MM.1S (cell line): ENCODE measurements around the gene UTP11.
"Not testable (repeated sequence)": the region's sequence is repeated elsewhere in the genome, so short reads cannot be mapped to it uniquely, and the experiment has no call there.

ENCODE experiments used
- DNase-seq: peaks from one replicate; pipeline ENCODE4 v3.0.0-alpha.2; 2015
- H2AFZ ChIP-seq: fragments of 300-600 bp; sonication (generic); 2 replicates; pipeline ENCODE4 v1.6.0; 2016; ENCODE audit warnings: antibody characterized with exemption, low read length
- H3F3A ChIP-seq: fragments of 300-600 bp; sonication (generic); 2 replicates; pipeline ENCODE4 v1.6.1; 2016; ENCODE audit warnings: mild to moderate bottlenecking, antibody characterized with exemption, low read length, moderate library complexity, mixed read lengths; ENCODE audit not compliant: insufficient read depth
- H3K27ac ChIP-seq: fragments of 300-600 bp; sonication (generic); 2 replicates; pipeline ENCODE4 v1.5.1; 2016; ENCODE audit warnings: mild to moderate bottlenecking, low read length
- H3K27me3 ChIP-seq: fragments of 300-600 bp; sonication (generic); replicated peaks from 2 replicates; pipeline ENCODE4 v1.6.0; 2016; ENCODE audit warnings: low read length; ENCODE audit not compliant: insufficient read depth
- H3K36me3 ChIP-seq: fragments of 300-600 bp; sonication (generic); replicated peaks from 2 replicates; pipeline ENCODE4 v1.6.1; 2016; ENCODE audit warnings: mild to moderate bottlenecking, low read length, mixed read lengths; ENCODE audit not compliant: insufficient read depth
- H3K4me1 ChIP-seq: fragments of 300-600 bp; sonication (generic); 2 replicates; pipeline ENCODE4 v1.6.1; 2016; ENCODE audit warnings: low read length, mixed read lengths
- H3K4me2 ChIP-seq: fragments of 300-600 bp; sonication (generic); 2 replicates; pipeline ENCODE4 v1.6.0; 2016; ENCODE audit warnings: low read depth, low read length
- H3K4me3 ChIP-seq: fragments of 300-600 bp; sonication (generic); 2 replicates; pipeline ENCODE4 v1.5.1; 2016; ENCODE audit warnings: low read length, mixed read lengths
- H3K79me2 ChIP-seq: fragments of 300-600 bp; sonication (generic); 2 replicates; pipeline ENCODE4 v1.6.1; 2016; ENCODE audit warnings: mixed run types, low read length, mixed read lengths
- H3K9ac ChIP-seq: fragments of 300-600 bp; sonication (generic); 2 replicates; pipeline ENCODE4 v1.6.1; 2016; ENCODE audit warnings: low read length, mixed read lengths
- H3K9me2 ChIP-seq: fragments of 300-600 bp; sonication (generic); replicated peaks from 2 replicates; pipeline ENCODE4 v1.6.1; 2016; ENCODE audit warnings: mild to moderate bottlenecking, low read length, mixed read lengths; ENCODE audit not compliant: insufficient read depth
- H3K9me3 ChIP-seq: fragments of 300-600 bp; sonication (generic); replicated peaks from 2 replicates; pipeline ENCODE4 v1.6.1; 2016; ENCODE audit warnings: mild to moderate bottlenecking, low read length, mixed read lengths; ENCODE audit not compliant: insufficient read depth
- H4K20me1 ChIP-seq: fragments of 300-600 bp; sonication (generic); 2 replicates; pipeline ENCODE4 v1.6.1; 2016; ENCODE audit warnings: mild to moderate bottlenecking, low read length, moderate library complexity, mixed read lengths; ENCODE audit not compliant: insufficient read depth
- CTCF ChIP-seq: fragments of 300-600 bp; sonication (generic); IDR thresholded peaks from 2 replicates; pipeline ENCODE4 v1.5.1; 2016; ENCODE audit warnings: antibody characterized with exemption, low read length, mixed read lengths
- EZH2 ChIP-seq: fragments of 300-600 bp; sonication (generic); optimal IDR thresholded peaks from 2 replicates; pipeline ENCODE3; 2017; ENCODE audit warnings: low read depth, mild to moderate bottlenecking, antibody characterized with exemption, low read length, mixed read lengths
- EZH2phosphoT487 ChIP-seq: fragments of 300-600 bp; sonication (generic); IDR thresholded peaks from 2 replicates; pipeline ENCODE4 v1.6.1; 2018; ENCODE audit warnings: antibody characterized with exemption, low read length

Gene UTP11

GRCh38 chr1:38012363-38013226, at the start of gene UTP11:
TSS of gene UTP11 (plus strand) at chr1:38012734. CDS start at chr1:38012803, 69 bp downstream.
- Histone ChIP-seq H3K9me2 (no peaks in the 10 kb centered on the region), H3K79me2 (peaks cover 51% of the 10 kb centered on the region), H3K9me3 (no peaks in the 10 kb centered on the region), H3K27ac (peak within 1 kb of the TSS; percentile 75; the same call in 1 of the 2 replicates), H4K20me1 (no peaks in the 10 kb centered on the region), H3K9ac (peak within 1 kb of the TSS; percentile 94), H3K27me3 (no peaks in the 10 kb centered on the region), H3K36me3 (no peaks in the 10 kb centered on the region), H3K4me2 (peak within 1 kb of the TSS; percentile 98), H3K4me1 (peaks cover 14% of the 10 kb centered on the region), H3F3A (peaks cover 4% of the 10 kb centered on the region; the same call in 1 of the 2 replicates), H2AFZ (peak within 1 kb of the TSS; percentile 90), H3K4me3 (peak within 1 kb of the TSS; percentile 92)
- peak; percentile 99 for DNase-seq
- TF ChIP-seq EZH2phosphoT487 (no peak), CTCF (no peak), EZH2 (no peak)

- not testable (repeated sequence) for H3K9me2 ChIP-seq, DNase-seq, H3K79me2 ChIP-seq, H3K9ac ChIP-seq, H3K27ac ChIP-seq, H3K4me2 ChIP-seq, H2AFZ ChIP-seq, H4K20me1 ChIP-seq, H3K4me3 ChIP-seq, H3F3A ChIP-seq, H3K27me3 ChIP-seq, H3K4me1 ChIP-seq, H3K9me3 ChIP-seq
- H3K36me3 ChIP-seq = peaks cover 17% of the 10 kb centered on the region
Measured at GRCh38 chr1:37964106-37964505, 48.4 kb upstream of the UTP11 start.

- Histone ChIP-seq H3K9me2 (no peaks in the 10 kb centered on the region), H3K79me2 (no peaks in the 10 kb centered on the region), H4K20me1 (no peaks in the 10 kb centered on the region), H2AFZ (no peak overlapping the region), H3K9ac (no peak overlapping the region), H3K27ac (no peak overlapping the region), H3K4me3 (no peak overlapping the region), H3K4me2 (no peak overlapping the region), H3K9me3 (no peaks in the 10 kb centered on the region), H3K27me3 (no peaks in the 10 kb centered on the region), H3K36me3 (peaks cover 24% of the 10 kb centered on the region), H3K4me1 (no peaks in the 10 kb centered on the region), H3F3A (no peaks in the 10 kb centered on the region)
- DNase-seq = no peak
- TF ChIP-seq EZH2 = no peak
- no peak for TF ChIP-seq CTCF
- TF ChIP-seq EZH2phosphoT487 = no peak
Measured at GRCh38 chr1:37965301-37965700, 47.2 kb upstream of the UTP11 start.

GRCh38 chr1:37973684-37974083, 38.9 kb upstream of the UTP11 start:
- not testable (repeated sequence) for DNase-seq, H3K79me2 ChIP-seq, H4K20me1 ChIP-seq, H3K4me3 ChIP-seq, H3F3A ChIP-seq, H3K9me3 ChIP-seq, H3K4me1 ChIP-seq, H3K27ac ChIP-seq, H2AFZ ChIP-seq, H3K27me3 ChIP-seq, H3K4me2 ChIP-seq, H3K9ac ChIP-seq, H3K9me2 ChIP-seq
- peaks cover 20% of the 10 kb centered on the region for H3K36me3 ChIP-seq
